GM10266 (cell line): Measurements from ENCODE around the gene STAT2.
A peak's percentile ranks its signal among the peaks of the same experiment; 100 is the strongest.
"Not testable (repeated sequence)": the region's sequence is repeated elsewhere in the genome, so short reads cannot be mapped to it uniquely, and the experiment has no call there.

ENCODE experiments used
- DNase-seq: peaks from one replicate; pipeline ENCODE4 v3.0.0; 2012; ENCODE audit errors: extremely low spot score
- TF ChIP-seq, protein P1 (sequence below): IDR thresholded peaks from 2 replicates; pipeline ENCODE4 v1.5.1; 2012; ENCODE audit warnings: mild to moderate bottlenecking, low read depth; ENCODE audit not compliant: control insufficient read depth, insufficient read depth; ENCODE audit errors: missing control alignments

The STAT2 gene

GRCh38 chr12:56351325-56351724 lies 8.6 kb downstream of the STAT2 start:
- TF ChIP-seq, protein P1, sequence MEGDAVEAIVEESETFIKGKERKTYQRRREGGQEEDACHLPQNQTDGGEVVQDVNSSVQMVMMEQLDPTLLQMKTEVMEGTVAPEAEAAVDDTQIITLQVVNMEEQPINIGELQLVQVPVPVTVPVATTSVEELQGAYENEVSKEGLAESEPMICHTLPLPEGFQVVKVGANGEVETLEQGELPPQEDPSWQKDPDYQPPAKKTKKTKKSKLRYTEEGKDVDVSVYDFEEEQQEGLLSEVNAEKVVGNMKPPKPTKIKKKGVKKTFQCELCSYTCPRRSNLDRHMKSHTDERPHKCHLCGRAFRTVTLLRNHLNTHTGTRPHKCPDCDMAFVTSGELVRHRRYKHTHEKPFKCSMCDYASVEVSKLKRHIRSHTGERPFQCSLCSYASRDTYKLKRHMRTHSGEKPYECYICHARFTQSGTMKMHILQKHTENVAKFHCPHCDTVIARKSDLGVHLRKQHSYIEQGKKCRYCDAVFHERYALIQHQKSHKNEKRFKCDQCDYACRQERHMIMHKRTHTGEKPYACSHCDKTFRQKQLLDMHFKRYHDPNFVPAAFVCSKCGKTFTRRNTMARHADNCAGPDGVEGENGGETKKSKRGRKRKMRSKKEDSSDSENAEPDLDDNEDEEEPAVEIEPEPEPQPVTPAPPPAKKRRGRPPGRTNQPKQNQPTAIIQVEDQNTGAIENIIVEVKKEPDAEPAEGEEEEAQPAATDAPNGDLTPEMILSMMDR: no peak
- no peak for DNase-seq

DNA sequence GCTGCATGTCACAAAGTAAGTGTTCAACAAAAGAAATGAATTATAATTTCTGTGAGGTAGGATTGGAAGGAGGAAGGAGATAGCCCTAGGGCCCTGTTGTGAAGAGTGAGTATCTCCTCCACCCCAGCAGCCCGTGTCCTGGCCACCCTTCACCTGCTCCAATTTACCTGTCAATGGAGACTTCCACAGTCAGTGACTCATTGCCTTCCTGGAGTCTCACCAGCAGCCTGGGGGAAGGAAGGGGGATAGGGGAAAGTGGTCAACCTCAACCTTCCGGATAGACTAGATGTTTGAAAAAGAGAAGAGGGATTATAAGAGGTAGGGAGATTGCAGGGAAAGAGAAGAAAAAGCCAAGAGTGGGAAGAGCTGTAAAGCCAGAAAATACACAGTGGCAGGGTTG lies 9.2 kb downstream of the STAT2 start:
- TF ChIP-seq, protein P1: no peak
- no peak for DNase-seq

- TF ChIP-seq, protein P1: no peak
- DNase-seq: no peak
Observed at GRCh38 chr12:56348776-56349175, 11.1 kb downstream of the STAT2 start.

- DNase-seq: not testable (repeated sequence)
Observed at GRCh38 chr12:56347255-56347654, 12.7 kb downstream of the STAT2 start.

DNA sequence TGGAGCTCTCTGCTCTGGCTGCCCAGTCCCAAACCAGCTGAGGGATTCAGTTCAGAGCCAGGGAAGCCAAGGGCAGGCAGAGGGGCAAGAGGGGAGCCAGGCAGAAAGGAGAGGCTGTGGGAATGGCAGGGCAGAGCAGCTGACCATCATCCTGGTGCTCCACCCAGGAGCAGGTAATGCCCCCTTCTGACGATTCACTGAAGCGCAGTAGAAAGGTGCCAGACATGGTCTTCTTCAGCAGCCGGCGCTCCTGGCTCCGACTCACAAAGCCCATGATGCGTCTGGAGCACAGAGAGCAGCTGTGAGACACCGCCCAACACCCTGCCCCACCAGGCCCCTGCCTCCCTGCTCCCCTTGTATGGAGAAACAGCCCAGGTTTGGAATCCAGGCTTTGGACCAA lies 13.2 kb downstream of the STAT2 start:
- no peak for DNase-seq
- TF ChIP-seq, protein P1: peak; percentile 11

DNA sequence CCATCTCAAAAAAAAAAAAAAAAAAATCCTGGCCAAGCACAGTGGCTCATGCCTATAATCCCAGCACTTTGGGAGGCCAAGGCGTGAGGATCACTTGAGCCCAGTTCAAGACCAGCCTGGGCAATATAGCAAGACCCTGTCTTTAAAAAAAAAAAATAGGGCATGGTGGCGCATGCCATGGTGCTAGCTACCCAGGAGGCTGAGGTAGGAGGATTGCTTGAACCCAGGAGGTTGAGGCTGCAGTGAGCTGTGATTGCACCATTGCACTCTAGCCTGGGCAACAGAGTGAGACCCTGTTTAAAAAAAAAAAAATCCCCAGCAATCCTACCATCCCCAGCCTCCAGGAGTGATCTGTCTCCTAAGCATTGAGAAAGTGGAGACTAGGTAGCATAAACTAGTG lies 17.6 kb downstream of the STAT2 start:
- DNase-seq: not testable (repeated sequence)

GRCh38 chr12:56341616-56342015 lies 18.3 kb downstream of the STAT2 start:
- DNase-seq: no peak

DNA sequence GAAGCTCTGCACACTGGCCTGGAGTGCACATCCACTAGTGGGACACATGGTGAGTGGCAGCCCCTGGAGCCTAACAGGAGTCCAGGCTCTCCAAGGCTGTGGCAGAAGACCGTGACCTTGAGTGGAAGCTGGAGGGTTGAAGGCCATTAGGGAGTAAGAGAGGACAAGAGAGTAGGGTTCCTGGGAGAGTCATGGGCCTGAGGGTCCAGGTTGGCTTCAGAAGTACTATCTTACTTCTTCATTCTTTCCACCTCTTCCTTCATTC lies 20.8 kb downstream of the STAT2 start:
- TF ChIP-seq, protein P1: no peak
- no peak for DNase-seq

More at GRCh38 chr12:56341616-56342015, 18.3 kb downstream of the STAT2 start:
- TF ChIP-seq, protein P1: no peak
